ENCODE results near the gene RLBP1. TPM values are rescaled to one million over a fixed set of nuclear protein-coding genes. Genes with fewer than 3 reads are reported as not detected.

Gene RLBP1
- total RNA-seq, 4 donors from 2014 or later: not detected

- no peak for TF ChIP-seq CTCF (IDR thresholded peaks at IDR 0.05; ENCODE audit: low read depth)
These were observed 44.3 kb downstream of the RLBP1 start for GRCh38 chr15:89177116-89177515.

- TF ChIP-seq CTCF (IDR thresholded peaks at IDR 0.05; ENCODE audit: low read depth): no peak
These were observed 45.7 kb downstream of the RLBP1 start for GRCh38 chr15:89175617-89176191.

GRCh38 chr15:89174476-89174875 lies 46.9 kb downstream of the RLBP1 start:
- no peak for TF ChIP-seq CTCF (IDR thresholded peaks at IDR 0.05; ENCODE audit: low read depth)

- TF ChIP-seq CTCF (IDR thresholded peaks at IDR 0.05; ENCODE audit: low read depth): no peak
These were observed 48.5 kb downstream of the RLBP1 start for GRCh38 chr15:89172921-89173320.

GRCh38 chr15:89171136-89172072 lies 50.0 kb downstream of the RLBP1 start:
- TF ChIP-seq CTCF (IDR thresholded peaks at IDR 0.05; ENCODE audit: low read depth): no peak

GRCh38 chr15:89170364-89170763 lies 51.0 kb downstream of the RLBP1 start:
- TF ChIP-seq CTCF (IDR thresholded peaks at IDR 0.05; ENCODE audit: low read depth): no peak

GRCh38 chr15:89168316-89168833 lies 53.0 kb downstream of the RLBP1 start:
- TF ChIP-seq CTCF (IDR thresholded peaks at IDR 0.05; ENCODE audit: low read depth): no peak

Data from subcutaneous adipose tissue (tissue), 4 donors.